Liver (tissue), 9 donors: Measurements from ENCODE around the gene TAF4. TPM values are rescaled to one million over a fixed set of nuclear protein-coding genes. Genes with fewer than 3 reads are reported as not detected.

Experiments used
- DNase-seq: peaks from one replicate; pipeline ENCODE4 v3.0.0-alpha.2; 2017; ENCODE audit warnings: low spot score
- H3K27ac ChIP-seq, 2 donors: one replicate each; pipeline ENCODE4 v1.7.0; 2013; ENCODE audit warnings: inconsistent platforms in 2 of 2, low read length in 2 of 2, control low read depth in 1 of 2, low read depth in 1 of 2, mild to moderate bottlenecking in 1 of 2
- H3K27me3 ChIP-seq, 4 donors: one replicate each; pipeline versions ENCODE4 v1.6.1 to v1.7.0; 2013; ENCODE audit warnings: low read length in 3 of 4, inconsistent platforms in 1 of 4, mild to moderate bottlenecking in 1 of 4, moderate library complexity in 1 of 4; ENCODE audit not compliant: control insufficient read depth in 4 of 4, insufficient read depth in 4 of 4
- H3K36me3 ChIP-seq, 4 donors: one replicate each; pipeline versions ENCODE4 v1.6.1 to v1.7.0; 2013; ENCODE audit warnings: low read length in 3 of 4, mild to moderate bottlenecking in 3 of 4, low read depth in 1 of 4, moderate library complexity in 1 of 4; ENCODE audit not compliant: control insufficient read depth in 4 of 4, insufficient read depth in 3 of 4
- H3K4me1 ChIP-seq, 4 donors: one replicate each; pipeline versions ENCODE4 v1.6.1 to v1.7.0; 2013; ENCODE audit warnings: low read length in 3 of 4, mild to moderate bottlenecking in 3 of 4, moderate library complexity in 1 of 4; ENCODE audit not compliant: control insufficient read depth in 4 of 4, insufficient read depth in 4 of 4
- H3K4me3 ChIP-seq, 3 donors: one replicate each; pipeline versions ENCODE4 v1.6.1 to v1.7.0; 2013; ENCODE audit warnings: low read length in 3 of 3, control low read depth in 1 of 3, low read depth in 1 of 3, mild to moderate bottlenecking in 1 of 3
- H3K9ac ChIP-seq, 2 donors: one replicate each; pipeline ENCODE4 v1.7.0; 2013; ENCODE audit warnings: low read length in 2 of 2, mild to moderate bottlenecking in 2 of 2, moderate library complexity in 2 of 2, control low read depth in 1 of 2, low read depth in 1 of 2
- H3K9me3 ChIP-seq, 4 donors: one replicate each; pipeline versions ENCODE4 v1.6.1 to v1.7.0; 2013; ENCODE audit warnings: low read length in 3 of 4; ENCODE audit not compliant: control insufficient read depth in 4 of 4
- EGR1 ChIP-seq, 2 donors: IDR thresholded peaks; 2 replicates each; pipeline ENCODE4 v1.6.1; 2016 to 2018; ENCODE audit warnings: antibody characterized with exemption in 2 of 2, low read depth in 2 of 2
- FOXA1 ChIP-seq: IDR thresholded peaks from 2 replicates; pipeline ENCODE4 v1.6.1; 2016; ENCODE audit warnings: antibody characterized with exemption
- FOXA2 ChIP-seq: IDR thresholded peaks from 2 replicates; pipeline ENCODE4 v1.6.1; 2016; ENCODE audit warnings: antibody characterized with exemption
- GABPA ChIP-seq, 2 donors: IDR thresholded peaks in 1 of 2; conservative IDR thresholded peaks in 1 of 2; 2 replicates each; pipeline ENCODE4 v1.6.1; 2016; ENCODE audit warnings: antibody characterized with exemption in 2 of 2, mild to moderate bottlenecking in 1 of 2, moderate library complexity in 1 of 2
- HNF4A ChIP-seq, 2 donors: conservative IDR thresholded peaks; 2 replicates each; pipeline ENCODE4 v1.6.1; 2016; ENCODE audit warnings: antibody characterized with exemption in 2 of 2, mild to moderate bottlenecking in 2 of 2
- HNF4G ChIP-seq: IDR thresholded peaks from 2 replicates; pipeline ENCODE4 v1.6.1; 2016; ENCODE audit warnings: antibody characterized with exemption
- JUND ChIP-seq, 2 donors: IDR thresholded peaks; 2 replicates each; pipeline ENCODE4 v1.6.1; 2016; ENCODE audit warnings: antibody characterized with exemption in 2 of 2
- NR2F2 ChIP-seq: IDR thresholded peaks from 2 replicates; pipeline ENCODE4 v1.6.1; 2016; ENCODE audit warnings: antibody characterized with exemption
- RAD21 ChIP-seq, 2 donors: IDR thresholded peaks; 2 replicates each; pipeline ENCODE4 v1.6.1; 2016; ENCODE audit warnings: antibody characterized with exemption in 2 of 2, mild to moderate bottlenecking in 2 of 2
- RXRA ChIP-seq, 2 donors: IDR thresholded peaks; 2 replicates each; pipeline ENCODE4 v1.6.1; 2017 to 2018; ENCODE audit warnings: antibody characterized with exemption in 2 of 2, mild to moderate bottlenecking in 1 of 2
- SP1 ChIP-seq: IDR thresholded peaks from 2 replicates; pipeline ENCODE4 v1.6.1; 2018; ENCODE audit warnings: antibody characterized with exemption, mild to moderate bottlenecking
- TAF1 ChIP-seq: conservative IDR thresholded peaks from 2 replicates; pipeline ENCODE4 v1.6.1; 2016; ENCODE audit warnings: antibody characterized with exemption, mild to moderate bottlenecking
- YY1 ChIP-seq: IDR thresholded peaks from 2 replicates; pipeline ENCODE4 v1.6.1; 2016; ENCODE audit warnings: antibody characterized with exemption, mild to moderate bottlenecking
- WGBS: extraction: QIAGEN DNeasy Blood & Tissue Kit; methylation state at CpG from one replicate; pipeline ENCODE4 v1.1.7; 2013; 5-methylcytosine and 5-hydroxymethylcytosine counted together
- polyA plus RNA-seq, 2 donors: library from polyadenylated mRNA; stranded (reverse) in 1 of 2; unstranded in 1 of 2; fragments of 200-250 nt in 1 of 2; fragments of >200 nt in 1 of 2; fragmentation: Nextera tagmentation in 1 of 2; extraction: Ambion mirVana in 1 of 2; gene quantifications; one replicate each; pipeline versions ENCODE4 v1.2.1 to v1.2.3, GENCODE V29; 2013 to 2015
- total RNA-seq, 2 donors: library from RNA; depleted of rRNA; stranded (reverse); fragments of >200 nt; gene quantifications; one replicate each; pipeline ENCODE4 v1.2.3, GENCODE V29; 2014
- TF ChIP-seq, protein P1 (sequence below): IDR thresholded peaks from 2 replicates; pipeline ENCODE4 v1.6.1; 2016; ENCODE audit warnings: antibody characterized with exemption, mild to moderate bottlenecking
- TF ChIP-seq, protein P2 (sequence below): IDR thresholded peaks from 2 replicates; pipeline ENCODE4 v1.6.1; 2016; ENCODE audit warnings: antibody characterized with exemption
- TF ChIP-seq, protein P3 (sequence below): fragments of 150-350 bp; IDR thresholded peaks from 2 replicates; pipeline ENCODE4 v1.5.1; 2017; ENCODE audit warnings: improper control_type of control experiment, low read depth, low read length; ENCODE audit not compliant: missing input control
- TF ChIP-seq, protein P4 (sequence below): IDR thresholded peaks from 2 replicates; pipeline ENCODE4 v1.6.1; 2016; ENCODE audit warnings: antibody characterized with exemption
- TF ChIP-seq, protein P5 (sequence below): IDR thresholded peaks from 2 replicates; pipeline ENCODE4 v1.6.1; 2016; ENCODE audit warnings: antibody characterized with exemption
- donor health status: healthy.
- donor health status: healthy.
- donor health status: healthy.
- donor health status: healthy.
- donor health status: healthy.

Gene TAF4
- total and polyA plus RNA-seq, 4 donors = 2.0 to 11.8 (median 5.6) TPM

DNA sequence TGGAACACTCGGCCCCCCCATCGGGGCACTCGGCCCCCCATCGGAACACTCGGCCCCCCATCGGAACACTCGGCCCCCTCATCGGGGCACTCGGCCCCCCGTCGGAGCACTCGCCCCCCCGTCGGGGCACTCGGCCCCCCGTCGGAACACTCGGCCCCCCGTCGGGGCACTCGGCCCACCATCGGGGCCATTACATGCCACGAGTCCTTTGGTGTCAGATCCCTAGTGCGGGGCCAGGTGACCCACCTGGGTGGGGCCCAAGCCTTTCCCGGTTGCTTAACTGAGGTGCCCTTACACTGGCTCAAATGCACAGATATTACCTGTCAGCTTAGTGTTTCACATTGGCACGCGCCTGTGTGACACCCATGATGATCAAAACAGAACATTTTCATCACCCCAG is 95.9 kb downstream of the TAF4 start:
- DNase-seq = no peak
- peaks cover 4 to 25% (median 19%) of the 10 kb centered on the region in 4 donors for H3K36me3 ChIP-seq
- peaks cover 0 to 2% (median 0%) of the 10 kb centered on the region in 4 donors for H3K9me3 ChIP-seq
- H3K9ac ChIP-seq = no peak overlapping the region
- H3K27ac ChIP-seq = no peak overlapping the region
- no peaks in the 10 kb centered on the region for H3K27me3 ChIP-seq
- TF ChIP-seq GABPA (IDR thresholded peaks at IDR 0.05 in 1 of 2, conservative IDR thresholded peaks at IDR 0.05 in 1 of 2) (no peak), HNF4A (conservative IDR thresholded peaks at IDR 0.05) (no peak), RAD21 (IDR thresholded peaks at IDR 0.05) (no peak), EGR1 (IDR thresholded peaks at IDR 0.05; ENCODE audit: low read depth in 2 of 2) (no peak), FOXA1 (no peak), JUND (IDR thresholded peaks at IDR 0.05) (no peak), YY1 (no peak), TAF1 (no peak), NR2F2 (no peak), HNF4G (no peak), FOXA2 (no peak), RXRA (IDR thresholded peaks at IDR 0.05) (no peak), SP1 (no peak)
- TF ChIP-seq, protein P1, sequence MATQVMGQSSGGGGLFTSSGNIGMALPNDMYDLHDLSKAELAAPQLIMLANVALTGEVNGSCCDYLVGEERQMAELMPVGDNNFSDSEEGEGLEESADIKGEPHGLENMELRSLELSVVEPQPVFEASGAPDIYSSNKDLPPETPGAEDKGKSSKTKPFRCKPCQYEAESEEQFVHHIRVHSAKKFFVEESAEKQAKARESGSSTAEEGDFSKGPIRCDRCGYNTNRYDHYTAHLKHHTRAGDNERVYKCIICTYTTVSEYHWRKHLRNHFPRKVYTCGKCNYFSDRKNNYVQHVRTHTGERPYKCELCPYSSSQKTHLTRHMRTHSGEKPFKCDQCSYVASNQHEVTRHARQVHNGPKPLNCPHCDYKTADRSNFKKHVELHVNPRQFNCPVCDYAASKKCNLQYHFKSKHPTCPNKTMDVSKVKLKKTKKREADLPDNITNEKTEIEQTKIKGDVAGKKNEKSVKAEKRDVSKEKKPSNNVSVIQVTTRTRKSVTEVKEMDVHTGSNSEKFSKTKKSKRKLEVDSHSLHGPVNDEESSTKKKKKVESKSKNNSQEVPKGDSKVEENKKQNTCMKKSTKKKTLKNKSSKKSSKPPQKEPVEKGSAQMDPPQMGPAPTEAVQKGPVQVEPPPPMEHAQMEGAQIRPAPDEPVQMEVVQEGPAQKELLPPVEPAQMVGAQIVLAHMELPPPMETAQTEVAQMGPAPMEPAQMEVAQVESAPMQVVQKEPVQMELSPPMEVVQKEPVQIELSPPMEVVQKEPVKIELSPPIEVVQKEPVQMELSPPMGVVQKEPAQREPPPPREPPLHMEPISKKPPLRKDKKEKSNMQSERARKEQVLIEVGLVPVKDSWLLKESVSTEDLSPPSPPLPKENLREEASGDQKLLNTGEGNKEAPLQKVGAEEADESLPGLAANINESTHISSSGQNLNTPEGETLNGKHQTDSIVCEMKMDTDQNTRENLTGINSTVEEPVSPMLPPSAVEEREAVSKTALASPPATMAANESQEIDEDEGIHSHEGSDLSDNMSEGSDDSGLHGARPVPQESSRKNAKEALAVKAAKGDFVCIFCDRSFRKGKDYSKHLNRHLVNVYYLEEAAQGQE = no peak
- TF ChIP-seq, protein P2, sequence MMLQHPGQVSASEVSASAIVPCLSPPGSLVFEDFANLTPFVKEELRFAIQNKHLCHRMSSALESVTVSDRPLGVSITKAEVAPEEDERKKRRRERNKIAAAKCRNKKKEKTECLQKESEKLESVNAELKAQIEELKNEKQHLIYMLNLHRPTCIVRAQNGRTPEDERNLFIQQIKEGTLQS = no peak
- TF ChIP-seq, protein P3, sequence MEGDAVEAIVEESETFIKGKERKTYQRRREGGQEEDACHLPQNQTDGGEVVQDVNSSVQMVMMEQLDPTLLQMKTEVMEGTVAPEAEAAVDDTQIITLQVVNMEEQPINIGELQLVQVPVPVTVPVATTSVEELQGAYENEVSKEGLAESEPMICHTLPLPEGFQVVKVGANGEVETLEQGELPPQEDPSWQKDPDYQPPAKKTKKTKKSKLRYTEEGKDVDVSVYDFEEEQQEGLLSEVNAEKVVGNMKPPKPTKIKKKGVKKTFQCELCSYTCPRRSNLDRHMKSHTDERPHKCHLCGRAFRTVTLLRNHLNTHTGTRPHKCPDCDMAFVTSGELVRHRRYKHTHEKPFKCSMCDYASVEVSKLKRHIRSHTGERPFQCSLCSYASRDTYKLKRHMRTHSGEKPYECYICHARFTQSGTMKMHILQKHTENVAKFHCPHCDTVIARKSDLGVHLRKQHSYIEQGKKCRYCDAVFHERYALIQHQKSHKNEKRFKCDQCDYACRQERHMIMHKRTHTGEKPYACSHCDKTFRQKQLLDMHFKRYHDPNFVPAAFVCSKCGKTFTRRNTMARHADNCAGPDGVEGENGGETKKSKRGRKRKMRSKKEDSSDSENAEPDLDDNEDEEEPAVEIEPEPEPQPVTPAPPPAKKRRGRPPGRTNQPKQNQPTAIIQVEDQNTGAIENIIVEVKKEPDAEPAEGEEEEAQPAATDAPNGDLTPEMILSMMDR = no peak
- TF ChIP-seq, protein P4, sequence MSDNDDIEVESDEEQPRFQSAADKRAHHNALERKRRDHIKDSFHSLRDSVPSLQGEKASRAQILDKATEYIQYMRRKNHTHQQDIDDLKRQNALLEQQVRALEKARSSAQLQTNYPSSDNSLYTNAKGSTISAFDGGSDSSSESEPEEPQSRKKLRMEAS = no peak
- TF ChIP-seq, protein P5, sequence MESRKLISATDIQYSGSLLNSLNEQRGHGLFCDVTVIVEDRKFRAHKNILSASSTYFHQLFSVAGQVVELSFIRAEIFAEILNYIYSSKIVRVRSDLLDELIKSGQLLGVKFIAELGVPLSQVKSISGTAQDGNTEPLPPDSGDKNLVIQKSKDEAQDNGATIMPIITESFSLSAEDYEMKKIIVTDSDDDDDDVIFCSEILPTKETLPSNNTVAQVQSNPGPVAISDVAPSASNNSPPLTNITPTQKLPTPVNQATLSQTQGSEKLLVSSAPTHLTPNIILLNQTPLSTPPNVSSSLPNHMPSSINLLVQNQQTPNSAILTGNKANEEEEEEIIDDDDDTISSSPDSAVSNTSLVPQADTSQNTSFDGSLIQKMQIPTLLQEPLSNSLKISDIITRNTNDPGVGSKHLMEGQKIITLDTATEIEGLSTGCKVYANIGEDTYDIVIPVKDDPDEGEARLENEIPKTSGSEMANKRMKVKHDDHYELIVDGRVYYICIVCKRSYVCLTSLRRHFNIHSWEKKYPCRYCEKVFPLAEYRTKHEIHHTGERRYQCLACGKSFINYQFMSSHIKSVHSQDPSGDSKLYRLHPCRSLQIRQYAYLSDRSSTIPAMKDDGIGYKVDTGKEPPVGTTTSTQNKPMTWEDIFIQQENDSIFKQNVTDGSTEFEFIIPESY = no peak
- no peaks in the 10 kb centered on the region for H3K4me1 ChIP-seq
- no peak overlapping the region for H3K4me3 ChIP-seq
- 94% methylated on average over 27 of the region's 27 CpGs for WGBS
